ENCODE results near the gene ZFAND3.

DNA sequence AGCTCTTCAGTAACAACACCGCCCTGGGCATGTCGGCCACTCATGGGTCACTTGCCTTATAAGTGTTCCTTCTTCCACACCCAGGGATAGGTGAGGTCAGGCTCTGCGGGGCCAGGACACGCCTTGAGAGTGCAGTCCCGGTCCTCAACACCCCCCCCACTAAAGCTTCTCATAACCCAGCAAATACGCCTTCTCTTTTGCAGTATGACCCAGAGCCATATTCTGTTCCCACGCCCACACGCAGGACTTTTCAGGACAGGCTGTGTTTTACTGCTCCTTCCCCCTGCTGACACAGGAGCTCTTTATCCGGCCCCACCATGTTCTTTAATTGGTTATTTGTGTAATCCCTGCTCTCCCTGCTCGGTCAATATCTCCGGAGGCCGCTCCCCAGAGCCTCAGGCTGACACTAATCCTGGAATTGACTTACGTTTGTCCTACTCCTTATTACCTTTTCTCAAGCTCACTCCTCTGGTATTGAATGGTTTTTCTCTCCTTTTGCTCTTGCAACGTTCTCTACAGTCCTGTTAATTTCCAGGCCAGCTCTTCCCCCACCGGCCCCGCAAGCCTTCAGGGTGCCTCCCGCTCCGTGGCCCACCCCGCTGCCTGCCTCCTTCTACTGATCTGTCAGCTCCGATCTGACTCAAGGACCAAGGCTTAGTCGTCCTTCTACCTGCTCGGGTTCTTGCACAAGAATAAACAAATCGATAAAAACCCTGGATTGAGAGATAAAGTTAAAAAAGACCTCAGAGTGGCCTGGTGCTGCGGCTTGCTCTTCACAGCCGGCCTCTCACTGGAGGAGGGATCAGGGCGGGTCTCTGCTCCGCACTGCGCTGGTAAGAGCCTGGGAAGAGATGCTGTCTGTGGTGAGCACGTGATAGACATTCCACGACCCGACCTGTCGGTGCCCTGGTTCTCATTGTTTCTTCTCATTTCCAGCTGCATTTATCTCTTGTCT lies 357.5 kb downstream of the ZFAND3 start:
- TF ChIP-seq, protein P1, sequence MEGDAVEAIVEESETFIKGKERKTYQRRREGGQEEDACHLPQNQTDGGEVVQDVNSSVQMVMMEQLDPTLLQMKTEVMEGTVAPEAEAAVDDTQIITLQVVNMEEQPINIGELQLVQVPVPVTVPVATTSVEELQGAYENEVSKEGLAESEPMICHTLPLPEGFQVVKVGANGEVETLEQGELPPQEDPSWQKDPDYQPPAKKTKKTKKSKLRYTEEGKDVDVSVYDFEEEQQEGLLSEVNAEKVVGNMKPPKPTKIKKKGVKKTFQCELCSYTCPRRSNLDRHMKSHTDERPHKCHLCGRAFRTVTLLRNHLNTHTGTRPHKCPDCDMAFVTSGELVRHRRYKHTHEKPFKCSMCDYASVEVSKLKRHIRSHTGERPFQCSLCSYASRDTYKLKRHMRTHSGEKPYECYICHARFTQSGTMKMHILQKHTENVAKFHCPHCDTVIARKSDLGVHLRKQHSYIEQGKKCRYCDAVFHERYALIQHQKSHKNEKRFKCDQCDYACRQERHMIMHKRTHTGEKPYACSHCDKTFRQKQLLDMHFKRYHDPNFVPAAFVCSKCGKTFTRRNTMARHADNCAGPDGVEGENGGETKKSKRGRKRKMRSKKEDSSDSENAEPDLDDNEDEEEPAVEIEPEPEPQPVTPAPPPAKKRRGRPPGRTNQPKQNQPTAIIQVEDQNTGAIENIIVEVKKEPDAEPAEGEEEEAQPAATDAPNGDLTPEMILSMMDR (IDR thresholded peaks at IDR 0.05) = no peak
- no peak for TF ChIP-seq POLR2A (IDR thresholded peaks at IDR 0.05)
